GM13977 (cell line): Measurements from ENCODE around the gene PEAK1.

ENCODE experiments used
- DNase-seq: peaks from one replicate; pipeline ENCODE4 v3.0.0; 2012; ENCODE audit warnings: low spot score
- in situ Hi-C: fragments of 300-500 bp; cut with MboI; formaldehyde crosslinking; loops from one replicate; pipeline ENCODE4 v1.12.0; 2022; ENCODE audit warnings: low sequenced_read_pairs, low pct_unique_long_range_greater_than_20kb, mixed read lengths, inconsistent platforms; ENCODE audit not compliant: unreplicated experiment
- TF ChIP-seq, protein P1 (sequence below): IDR thresholded peaks from 2 replicates; pipeline ENCODE4 v1.5.1; 2012; ENCODE audit warnings: mild to moderate bottlenecking, control low read depth; ENCODE audit not compliant: insufficient read depth; ENCODE audit errors: extremely low read depth, missing control alignments

The PEAK1 gene

DNA sequence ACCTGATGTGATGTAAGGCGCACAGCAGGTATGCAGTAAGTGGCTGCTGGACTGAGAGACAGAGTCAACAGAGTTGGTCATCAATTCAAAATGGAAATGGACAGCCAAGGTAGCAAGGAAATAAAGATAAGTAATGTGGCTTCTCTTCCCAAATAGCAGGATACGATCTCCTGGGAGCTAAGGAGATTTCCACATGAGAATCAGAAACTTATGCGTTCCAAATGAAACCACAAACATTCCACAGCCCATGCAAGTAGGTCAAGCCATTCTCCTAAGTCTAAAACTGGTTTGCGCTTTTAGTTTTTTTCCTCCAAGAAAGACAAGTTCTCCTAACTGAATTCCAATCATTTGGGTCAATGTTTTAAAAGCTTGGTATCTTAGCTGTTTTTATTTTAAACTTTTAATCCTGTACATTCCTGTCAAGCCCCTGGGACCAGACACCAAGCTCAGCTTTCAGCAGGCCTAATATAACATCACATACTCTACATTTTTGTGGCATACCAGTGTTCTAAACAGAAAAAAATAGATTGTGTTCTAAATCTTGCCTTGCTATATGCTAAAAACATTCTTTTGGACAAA is 275.3 kb downstream of the PEAK1 start:
- in situ Hi-C loops = no loop called here
- TF ChIP-seq, protein P1, sequence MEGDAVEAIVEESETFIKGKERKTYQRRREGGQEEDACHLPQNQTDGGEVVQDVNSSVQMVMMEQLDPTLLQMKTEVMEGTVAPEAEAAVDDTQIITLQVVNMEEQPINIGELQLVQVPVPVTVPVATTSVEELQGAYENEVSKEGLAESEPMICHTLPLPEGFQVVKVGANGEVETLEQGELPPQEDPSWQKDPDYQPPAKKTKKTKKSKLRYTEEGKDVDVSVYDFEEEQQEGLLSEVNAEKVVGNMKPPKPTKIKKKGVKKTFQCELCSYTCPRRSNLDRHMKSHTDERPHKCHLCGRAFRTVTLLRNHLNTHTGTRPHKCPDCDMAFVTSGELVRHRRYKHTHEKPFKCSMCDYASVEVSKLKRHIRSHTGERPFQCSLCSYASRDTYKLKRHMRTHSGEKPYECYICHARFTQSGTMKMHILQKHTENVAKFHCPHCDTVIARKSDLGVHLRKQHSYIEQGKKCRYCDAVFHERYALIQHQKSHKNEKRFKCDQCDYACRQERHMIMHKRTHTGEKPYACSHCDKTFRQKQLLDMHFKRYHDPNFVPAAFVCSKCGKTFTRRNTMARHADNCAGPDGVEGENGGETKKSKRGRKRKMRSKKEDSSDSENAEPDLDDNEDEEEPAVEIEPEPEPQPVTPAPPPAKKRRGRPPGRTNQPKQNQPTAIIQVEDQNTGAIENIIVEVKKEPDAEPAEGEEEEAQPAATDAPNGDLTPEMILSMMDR = no peak
- DNase-seq = no peak

DNA sequence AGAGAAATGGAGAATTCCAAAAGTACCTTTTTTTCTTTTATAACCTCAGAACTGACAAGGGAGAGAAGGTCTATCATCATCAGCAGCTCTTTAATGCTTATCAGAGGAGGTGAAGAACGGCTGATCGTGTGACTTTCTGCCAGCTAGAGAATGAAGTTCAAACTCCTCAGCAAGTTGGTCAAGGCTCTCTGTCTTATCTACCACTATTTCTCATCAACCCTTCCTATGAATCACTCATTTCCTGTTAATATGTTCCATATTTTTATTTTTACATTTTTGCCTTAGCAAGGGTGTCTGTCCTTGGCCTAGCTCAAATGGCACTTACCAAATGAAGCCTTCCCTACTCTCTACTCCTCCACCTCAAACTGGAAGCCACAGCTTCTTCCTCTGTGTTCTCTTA is 275.9 kb downstream of the PEAK1 start:
- no peak for DNase-seq
- in situ Hi-C loops = no loop called here

DNA sequence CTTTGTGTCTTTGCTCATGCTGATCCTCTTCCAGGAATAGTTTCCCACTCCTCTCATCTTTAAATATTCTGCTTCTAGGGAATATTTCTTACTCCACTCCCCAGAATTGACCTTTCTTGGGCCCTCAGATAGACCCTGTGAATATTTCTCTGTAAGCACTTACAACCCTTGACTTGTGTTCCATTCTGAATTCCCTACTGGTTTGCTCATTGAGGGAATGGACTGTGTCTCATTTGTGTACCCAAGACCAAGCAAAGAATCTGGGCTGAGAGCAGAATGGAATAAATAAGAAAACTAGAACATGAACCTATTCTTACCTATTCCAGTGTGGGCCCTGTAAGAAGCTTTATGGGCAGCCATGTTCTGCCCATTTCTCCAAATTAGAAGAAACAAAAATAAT is 276.3 kb downstream of the PEAK1 start:
- TF ChIP-seq, protein P1 = no peak
- in situ Hi-C loops = no loop called here
- no peak for DNase-seq

More for the DNA sequence above, 275.9 kb downstream of the PEAK1 start:
- TF ChIP-seq, protein P1 = no peak

DNA sequence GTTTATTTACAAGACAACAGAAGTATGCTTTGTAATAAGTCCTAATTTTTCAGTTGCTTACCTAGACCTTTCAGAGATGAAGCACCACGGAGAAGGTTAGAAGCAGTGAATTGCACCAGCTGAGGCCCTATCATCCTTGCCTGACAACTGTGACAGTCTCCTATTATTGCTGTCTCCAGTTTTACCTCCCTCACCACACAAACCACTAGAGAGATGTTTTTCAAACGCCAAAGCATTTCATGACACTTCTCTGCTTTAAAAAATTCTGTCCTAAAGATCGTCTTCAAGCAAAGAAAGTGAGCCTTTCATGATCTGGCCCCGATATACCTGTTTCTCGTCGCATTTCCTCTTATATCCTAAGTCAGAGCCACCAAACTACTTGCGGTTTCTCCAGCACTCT is 276.7 kb downstream of the PEAK1 start:
- DNase-seq = no peak
- in situ Hi-C loops = no loop called here
- TF ChIP-seq, protein P1 = no peak

DNA sequence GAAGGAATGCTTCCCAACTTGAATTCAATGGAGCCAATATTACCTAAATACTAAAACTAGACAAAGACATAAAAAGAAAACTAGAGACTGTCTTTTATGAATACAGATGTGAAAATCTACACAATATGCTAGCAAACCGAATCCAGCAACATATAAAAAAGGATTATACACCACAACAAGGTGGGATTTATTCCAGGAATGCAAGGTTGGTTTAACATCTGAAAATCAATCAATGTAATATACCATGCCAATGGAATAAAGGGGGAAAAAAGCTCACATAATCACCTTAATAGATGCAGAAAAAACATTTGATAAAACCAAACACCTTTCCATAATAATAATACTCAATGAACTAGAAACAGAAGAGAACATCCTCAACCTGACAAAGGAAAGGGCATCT is 279.7 kb downstream of the PEAK1 start:
- TF ChIP-seq, protein P1 = no peak

DNA sequence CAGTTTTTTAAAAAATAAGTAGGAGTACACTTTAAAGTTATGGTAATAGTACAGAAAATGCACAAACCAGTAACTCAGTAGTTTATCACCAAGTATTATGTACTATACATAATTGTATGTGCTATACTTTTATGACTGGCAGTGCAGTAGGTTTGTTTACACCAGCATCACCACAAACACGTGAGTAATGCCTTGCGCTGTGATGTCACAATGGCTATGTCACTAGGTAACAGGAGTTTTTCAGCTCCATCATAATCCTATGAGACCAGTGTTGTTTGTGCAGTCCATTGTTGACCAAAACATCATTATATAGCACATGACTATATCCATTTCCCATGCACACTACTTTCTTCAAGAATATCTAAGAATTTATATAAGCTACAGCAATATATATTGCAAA is 280.6 kb downstream of the PEAK1 start:
- DNase-seq = no peak
- in situ Hi-C loops = no loop called here
- TF ChIP-seq, protein P1 = no peak

More for the DNA sequence above, 279.7 kb downstream of the PEAK1 start:
- in situ Hi-C loops = no loop called here
- no peak for DNase-seq

DNA sequence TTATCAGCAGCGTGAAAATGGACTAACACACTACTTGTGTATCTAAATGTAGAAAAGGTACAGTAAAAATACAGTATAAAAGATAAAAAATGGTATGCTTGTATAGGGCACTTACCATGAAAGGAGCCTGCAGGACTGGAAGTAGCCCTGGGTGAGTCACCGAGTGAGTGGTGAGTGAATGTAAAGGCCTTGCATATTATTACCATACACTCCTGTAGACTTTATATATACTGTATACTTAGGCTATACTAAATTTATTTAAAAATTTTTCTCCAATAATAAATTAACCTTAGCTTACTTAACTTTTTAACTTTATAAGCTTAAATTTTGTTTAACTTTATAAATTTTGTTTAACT is 281.8 kb downstream of the PEAK1 start:
- in situ Hi-C loops = no loop called here
- no peak for DNase-seq
- TF ChIP-seq, protein P1 = no peak
